Caco-2 (cell line): ENCODE data around the gene MEIOB. TPM values are rescaled to one million over a fixed set of nuclear protein-coding genes. Genes with fewer than 3 reads are reported as not detected.

ENCODE experiments used
- BruUV-seq: library from RNA; stranded (reverse); fragments of 400-500 nt; replicated peaks from 2 replicates; lab custom pipeline; 2021; lab: Mats Ljungman, UMichigan
- CTCF ChIA-PET: fragments of 300-600 bp; sonication (Branson Sonifier 250); formaldehyde crosslinking; loops from one replicate; lab custom pipeline; 2022; ENCODE audit warnings: antibody characterized with exemption; lab: Charles Lee
- POLR2A ChIA-PET: fragments of 300-600 bp; sonication (Branson Sonifier 250); formaldehyde crosslinking; loops from one replicate; lab custom pipeline; 2022; ENCODE audit warnings: antibody characterized with exemption; lab: Charles Lee
- DNase-seq, 2 experiments: peaks; one replicate each; pipeline versions ENCODE4 v3.0.0 to v3.0.0-alpha.2; 2020 to 2022
- H3K27me3 ChIP-seq: replicated peaks from 2 replicates; pipeline ENCODE4 v1.6.0; 2011; ENCODE audit warnings: low read length; ENCODE audit not compliant: control insufficient read depth, insufficient read depth
- H3K36me3 ChIP-seq: 2 replicates; pipeline ENCODE4 v1.5.1; 2011; ENCODE audit warnings: low read length; ENCODE audit not compliant: control insufficient read depth, insufficient read depth
- H3K4me1 ChIP-seq: fragments of 250-450 bp; sonication (Bioruptor Pico); 2 replicates; pipeline ENCODE4 v1.5.1; 2020; ENCODE audit warnings: mild to moderate bottlenecking
- H3K4me3 ChIP-seq: 2 replicates; pipeline ENCODE4 v1.5.1; 2011; ENCODE audit warnings: low read depth, mild to moderate bottlenecking, control low read depth, low read length
- H3K9me3 ChIP-seq: fragments of 250-450 bp; sonication (Bioruptor Pico); 2 replicates; pipeline ENCODE4 v1.5.1; 2020; ENCODE audit warnings: mild to moderate bottlenecking, moderate library complexity
- H3K27ac Mint-ChIP-seq: one replicate; pipeline ENCODE4 v1.8.0; 2022; ENCODE audit warnings: mixed read lengths; ENCODE audit not compliant: unreplicated experiment
- H3K27me3 Mint-ChIP-seq: one replicate; pipeline ENCODE4 v1.8.0; 2022; ENCODE audit warnings: mixed read lengths; ENCODE audit not compliant: insufficient read depth, unreplicated experiment
- H3K36me3 Mint-ChIP-seq: one replicate; pipeline ENCODE4 v1.8.0; 2022; ENCODE audit warnings: mild to moderate bottlenecking, mixed read lengths; ENCODE audit not compliant: insufficient read depth, unreplicated experiment
- H3K4me1 Mint-ChIP-seq: one replicate; pipeline ENCODE4 v1.8.0; 2022; ENCODE audit warnings: low read depth, mixed read lengths; ENCODE audit not compliant: unreplicated experiment
- H3K4me3 Mint-ChIP-seq: one replicate; pipeline ENCODE4 v1.8.0; 2022; ENCODE audit warnings: mild to moderate bottlenecking, moderate library complexity, mixed read lengths; ENCODE audit not compliant: unreplicated experiment
- H3K9me3 Mint-ChIP-seq: one replicate; pipeline ENCODE4 v1.8.0; 2022; ENCODE audit warnings: mixed read lengths; ENCODE audit not compliant: unreplicated experiment
- intact Hi-C: fragments of 100-400 bp; cut with micrococcal nuclease; formaldehyde crosslinking; loops from one replicate; pipeline ENCODE4 v1.10.0; 2022; ENCODE audit not compliant: unreplicated experiment
- total RNA-seq: library from RNA; stranded (reverse); gene quantifications from 2 replicates; pipeline ENCODE4 v1.2.3, GENCODE V29; 2022
- TF ChIP-seq, protein P1 (sequence below), 2 experiments: fragments of 200-600 bp in 1 of 2; IDR thresholded peaks; 1 replicate in 1 of 2; 2 replicates in 1 of 2; pipeline versions ENCODE4 v1.5.1 to v1.8.0; 2011 to 2022; ENCODE audit warnings: antibody characterized with exemption in 1 of 2, control low read depth in 1 of 2, inconsistent platforms in 1 of 2, low read depth in 1 of 2, low read length in 1 of 2, mild to moderate bottlenecking in 1 of 2, moderate library complexity in 1 of 2; ENCODE audit not compliant: insufficient read depth in 1 of 2, severe bottlenecking in 1 of 2, unreplicated experiment in 1 of 2

Gene MEIOB
- total RNA-seq, 1 experiment from 2014 or later, result not detected

DNA sequence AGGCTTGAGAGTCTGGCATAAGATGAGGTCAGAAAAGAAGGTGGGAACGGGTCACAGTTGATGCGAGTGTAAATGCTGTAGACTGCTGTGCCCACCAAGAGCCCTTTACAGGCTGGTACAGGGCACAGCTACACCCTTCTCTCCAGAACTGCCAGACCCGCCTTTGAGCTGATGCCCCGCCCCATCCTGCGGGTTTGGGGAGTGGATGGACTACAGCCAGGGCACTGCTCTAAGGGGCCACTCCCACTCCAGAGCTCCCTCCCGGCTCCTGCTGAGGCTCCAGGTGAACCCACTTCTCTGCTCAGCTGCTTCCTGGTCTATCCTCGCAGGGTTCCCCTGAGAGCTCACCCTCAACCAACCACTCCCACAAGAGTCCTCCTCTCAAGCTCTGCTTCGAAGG, 12.3 kb downstream of the MEIOB start:
- peaks cover 20% of the 10 kb centered on the region for H3K27me3 Mint-ChIP-seq
- Histone ChIP-seq H3K4me1 (no peaks in the 10 kb centered on the region), H3K36me3 (no peaks in the 10 kb centered on the region), H3K4me3 (no peak overlapping the region), H3K27me3 (no peaks in the 10 kb centered on the region), H3K9me3 (no peaks in the 10 kb centered on the region)
- TF ChIP-seq, protein P1, sequence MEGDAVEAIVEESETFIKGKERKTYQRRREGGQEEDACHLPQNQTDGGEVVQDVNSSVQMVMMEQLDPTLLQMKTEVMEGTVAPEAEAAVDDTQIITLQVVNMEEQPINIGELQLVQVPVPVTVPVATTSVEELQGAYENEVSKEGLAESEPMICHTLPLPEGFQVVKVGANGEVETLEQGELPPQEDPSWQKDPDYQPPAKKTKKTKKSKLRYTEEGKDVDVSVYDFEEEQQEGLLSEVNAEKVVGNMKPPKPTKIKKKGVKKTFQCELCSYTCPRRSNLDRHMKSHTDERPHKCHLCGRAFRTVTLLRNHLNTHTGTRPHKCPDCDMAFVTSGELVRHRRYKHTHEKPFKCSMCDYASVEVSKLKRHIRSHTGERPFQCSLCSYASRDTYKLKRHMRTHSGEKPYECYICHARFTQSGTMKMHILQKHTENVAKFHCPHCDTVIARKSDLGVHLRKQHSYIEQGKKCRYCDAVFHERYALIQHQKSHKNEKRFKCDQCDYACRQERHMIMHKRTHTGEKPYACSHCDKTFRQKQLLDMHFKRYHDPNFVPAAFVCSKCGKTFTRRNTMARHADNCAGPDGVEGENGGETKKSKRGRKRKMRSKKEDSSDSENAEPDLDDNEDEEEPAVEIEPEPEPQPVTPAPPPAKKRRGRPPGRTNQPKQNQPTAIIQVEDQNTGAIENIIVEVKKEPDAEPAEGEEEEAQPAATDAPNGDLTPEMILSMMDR (IDR thresholded peaks at IDR 0.05; ENCODE audit: insufficient read depth in 1 of 2, low read depth in 1 of 2, low read length in 1 of 2, severe bottlenecking in 1 of 2, unreplicated experiment in 1 of 2), result no peak
- H3K4me1 Mint-ChIP-seq, result no peaks in the 10 kb centered on the region
- intact Hi-C loops, result no loop called here
- DNase-seq, result no peak
- no peaks in the 10 kb centered on the region for H3K36me3 Mint-ChIP-seq
- H3K9me3 Mint-ChIP-seq, result no peaks in the 10 kb centered on the region
- no TSS peak for BruUV-seq
- ChIA-PET CTCF (interaction anchor here (0.6 kb wide), 1 partner anchor 471 kb away, joined by 3 read pairs; no protein-coding TSS in a partner anchor), POLR2A (no interaction called here)
- H3K4me3 Mint-ChIP-seq, result no peak overlapping the region
- no peak overlapping the region for H3K27ac Mint-ChIP-seq

DNA sequence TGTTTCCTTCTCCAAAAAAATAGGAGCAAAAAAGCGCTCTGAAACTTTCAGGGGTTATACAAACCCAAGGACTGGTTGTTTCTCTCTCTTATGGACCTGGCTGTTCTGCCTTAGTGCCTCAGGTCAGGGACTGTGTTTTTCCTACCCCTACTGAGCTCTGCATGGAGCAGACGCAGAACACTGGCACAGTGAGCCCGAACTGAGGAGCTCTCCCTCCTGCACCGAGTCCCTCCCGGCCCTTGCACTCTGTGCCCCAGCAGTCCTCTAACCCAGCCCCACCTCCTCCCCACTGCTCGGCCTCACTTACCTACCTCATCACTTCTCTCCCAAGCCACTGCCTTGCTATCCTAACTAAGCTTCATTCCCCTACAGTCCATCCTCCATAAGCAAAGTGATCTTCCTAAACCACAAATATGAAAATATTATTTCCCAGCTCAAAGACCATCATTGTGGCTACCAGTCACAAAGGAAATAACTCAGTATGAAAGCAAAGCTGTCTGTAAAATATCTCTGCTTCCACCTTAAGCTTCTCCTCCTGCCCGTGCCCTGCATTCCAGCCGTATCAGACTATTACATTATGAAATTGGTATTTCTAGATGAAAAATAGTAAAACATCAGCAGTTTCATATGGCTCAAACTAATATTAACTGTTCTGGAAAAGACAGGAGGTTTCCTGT, 13.6 kb downstream of the MEIOB start:
- BruUV-seq, result no TSS peak
- Mint-ChIP-seq H3K9me3 (no peaks in the 10 kb centered on the region), H3K4me1 (no peaks in the 10 kb centered on the region), H3K27me3 (peaks cover 27% of the 10 kb centered on the region), H3K36me3 (no peaks in the 10 kb centered on the region), H3K4me3 (no peak overlapping the region), H3K27ac (no peak overlapping the region)
- no peaks in the 10 kb centered on the region for H3K9me3 ChIP-seq
- H3K27me3 ChIP-seq, result no peaks in the 10 kb centered on the region
- no peaks in the 10 kb centered on the region for H3K4me1 ChIP-seq
- no peak overlapping the region for H3K4me3 ChIP-seq
- intact Hi-C loops, result no loop called here
- no peak for DNase-seq
- TF ChIP-seq, protein P1 (IDR thresholded peaks at IDR 0.05; ENCODE audit: insufficient read depth in 1 of 2, low read depth in 1 of 2, low read length in 1 of 2, severe bottlenecking in 1 of 2, unreplicated experiment in 1 of 2), result no peak
- ChIA-PET POLR2A (no interaction called here), CTCF (no interaction called here)
- no peaks in the 10 kb centered on the region for H3K36me3 ChIP-seq

DNA sequence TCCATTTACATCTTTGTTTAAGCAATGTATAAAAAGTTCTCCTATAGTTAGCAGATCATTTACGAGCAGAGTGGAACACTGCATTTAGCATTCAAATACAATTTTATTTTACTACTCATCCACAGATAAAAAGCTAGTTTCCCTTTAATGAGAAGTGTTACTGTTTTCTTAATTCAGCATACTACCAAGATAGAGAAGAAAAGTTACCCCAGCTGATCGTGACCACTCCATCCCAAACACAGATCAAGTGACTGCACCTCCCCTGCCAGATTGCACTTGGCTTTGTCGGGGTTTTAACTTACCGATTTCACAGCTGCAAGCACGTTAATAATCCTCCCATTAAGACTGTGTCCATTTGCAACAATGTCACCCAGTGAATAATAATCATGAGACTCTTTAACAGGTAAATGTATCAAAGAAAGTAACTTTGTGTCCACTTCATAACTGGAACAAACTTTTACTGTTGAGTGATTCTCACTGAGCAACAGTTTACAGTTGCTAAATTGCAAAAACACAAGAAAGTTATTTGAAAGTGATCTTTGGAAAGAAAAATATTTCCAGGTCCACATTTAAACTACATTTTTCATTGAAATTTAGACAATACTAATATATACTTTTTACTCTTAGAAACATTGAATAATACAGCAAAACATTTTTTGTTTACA, 14.4 kb downstream of the MEIOB start:
- Mint-ChIP-seq H3K36me3 (no peaks in the 10 kb centered on the region), H3K27me3 (peaks cover 27% of the 10 kb centered on the region), H3K4me1 (no peaks in the 10 kb centered on the region), H3K4me3 (no peak overlapping the region), H3K9me3 (no peaks in the 10 kb centered on the region), H3K27ac (no peak overlapping the region)
- ChIA-PET POLR2A (interaction anchor here (0.6 kb wide), 1 partner anchor 357 kb away, joined by 3 read pairs; no protein-coding TSS in a partner anchor), CTCF (no interaction called here)
- TF ChIP-seq, protein P1 (IDR thresholded peaks at IDR 0.05; ENCODE audit: insufficient read depth in 1 of 2, low read depth in 1 of 2, low read length in 1 of 2, severe bottlenecking in 1 of 2, unreplicated experiment in 1 of 2), result no peak
- H3K27me3 ChIP-seq, result no peaks in the 10 kb centered on the region
- H3K36me3 ChIP-seq, result no peaks in the 10 kb centered on the region
- DNase-seq, result no peak
- H3K4me3 ChIP-seq, result no peak overlapping the region
- no peaks in the 10 kb centered on the region for H3K4me1 ChIP-seq
- H3K9me3 ChIP-seq, result no peaks in the 10 kb centered on the region
- intact Hi-C loops, result no loop called here
- no TSS peak for BruUV-seq
